Activated CD8-positive, alpha-beta T cell treated with anti-CD3 and anti-CD28 coated beads for 36 hours (primary cell): ENCODE results near the gene ZNF585A. TPM values are rescaled to one million over a fixed set of nuclear protein-coding genes. Genes with fewer than 3 reads are reported as not detected.

ENCODE experiments used
- ATAC-seq: fragments of 200-7000 bp; cut with Tn5 transposase; one replicate; pipeline ENCODE4 v1.10.0; 2021; ENCODE audit warnings: mild to moderate bottlenecking, moderate library complexity
- CTCF ChIA-PET: fragments of 350-600 bp; sonication (Branson Sonifier 250); formaldehyde crosslinking; loops from one replicate; lab custom pipeline; 2021; ENCODE audit warnings: antibody characterized with exemption; lab: Charles Lee
- POLR2A ChIA-PET: fragments of 350-600 bp; sonication (Branson Sonifier 250); formaldehyde crosslinking; loops from one replicate; lab custom pipeline; 2021; ENCODE audit warnings: antibody characterized with exemption; lab: Charles Lee
- DNase-seq: peaks from one replicate; pipeline ENCODE4 v3.0.0-alpha.2; 2020
- H3K27ac Mint-ChIP-seq: one replicate; pipeline ENCODE4 v1.8.0; 2021; ENCODE audit warnings: mild to moderate bottlenecking, mixed read lengths
- H3K27me3 Mint-ChIP-seq: one replicate; pipeline ENCODE4 v1.8.0; 2021; ENCODE audit warnings: mixed read lengths
- H3K36me3 Mint-ChIP-seq: one replicate; pipeline ENCODE4 v1.8.0; 2021; ENCODE audit warnings: low read depth, mixed read lengths
- H3K4me1 Mint-ChIP-seq: one replicate; pipeline ENCODE4 v1.8.0; 2021; ENCODE audit warnings: low read depth, mixed read lengths
- H3K4me3 Mint-ChIP-seq: one replicate; pipeline ENCODE4 v1.8.0; 2021; ENCODE audit warnings: mild to moderate bottlenecking, moderate library complexity, mixed read lengths
- H3K9me3 Mint-ChIP-seq: one replicate; pipeline ENCODE4 v1.8.0; 2021; ENCODE audit warnings: mixed read lengths
- CTCF ChIP-seq: fragments of 200-600 bp; IDR thresholded peaks from one replicate; pipeline ENCODE4 v1.8.0; 2022; ENCODE audit warnings: antibody characterized with exemption, mild to moderate bottlenecking
- intact Hi-C: fragments of 100-400 bp; cut with micrococcal nuclease; formaldehyde crosslinking; loops from one replicate; pipeline ENCODE4 v1.10.0; 2022
- total RNA-seq, 2 experiments: library from RNA; stranded (reverse); gene quantifications; one replicate each; pipeline ENCODE4 v1.2.3, GENCODE V29; 2021

The ZNF585A gene
- total RNA-seq, 2 experiments from 2014 or later: 7.0 to 9.5 TPM

- Mint-ChIP-seq H3K4me1 (no peaks in the 10 kb centered on the region), H3K9me3 (peaks cover 40% of the 10 kb centered on the region), H3K36me3 (peaks cover 81% of the 10 kb centered on the region), H3K27ac (no peak overlapping the region), H3K4me3 (no peak overlapping the region), H3K27me3 (no peaks in the 10 kb centered on the region)
- DNase-seq (no peak), ATAC-seq (no peak)
- CTCF ChIA-PET: no interaction called here
- TF ChIP-seq CTCF: no peak
- POLR2A ChIA-PET: no interaction called here
- intact Hi-C loops: no loop called here
These were observed 6.9 kb downstream of the ZNF585A start for GRCh38 chr19:37165635-37166034.

GRCh38 chr19:37160153-37160552, 12.3 kb downstream of the ZNF585A start:
- Mint-ChIP-seq H3K36me3 (peaks cover 83% of the 10 kb centered on the region), H3K4me3 (no peak overlapping the region), H3K4me1 (no peaks in the 10 kb centered on the region), H3K27ac (no peak overlapping the region), H3K27me3 (no peaks in the 10 kb centered on the region), H3K9me3 (peaks cover 57% of the 10 kb centered on the region)
- no peak for TF ChIP-seq CTCF
- intact Hi-C loops: no loop called here
- ChIA-PET CTCF (no interaction called here), POLR2A (no interaction called here)
- ATAC-seq (no peak), DNase-seq (no peak)

- DNase-seq: no peak
- POLR2A ChIA-PET: no interaction called here
- Mint-ChIP-seq H3K27me3 (no peaks in the 10 kb centered on the region), H3K4me1 (no peaks in the 10 kb centered on the region), H3K27ac (no peak overlapping the region), H3K36me3 (peaks cover 65% of the 10 kb centered on the region), H3K4me3 (no peak overlapping the region), H3K9me3 (peaks cover 59% of the 10 kb centered on the region)
- no peak for ATAC-seq
- intact Hi-C loops: no loop called here
- no peak for TF ChIP-seq CTCF
- CTCF ChIA-PET: no interaction called here
These were observed 24.3 kb downstream of the ZNF585A start for GRCh38 chr19:37148214-37148613.

GRCh38 chr19:37136111-37136510, 36.4 kb downstream of the ZNF585A start:
- DNase-seq: no peak
- Mint-ChIP-seq H3K4me3 (no peak overlapping the region), H3K36me3 (peaks cover 53% of the 10 kb centered on the region), H3K27ac (no peak overlapping the region), H3K9me3 (peaks cover 60% of the 10 kb centered on the region), H3K4me1 (no peaks in the 10 kb centered on the region), H3K27me3 (no peaks in the 10 kb centered on the region)
- ChIA-PET CTCF (no interaction called here), POLR2A (no interaction called here)
- TF ChIP-seq CTCF: no peak
- ATAC-seq: no peak
- intact Hi-C loops: no loop called here

GRCh38 chr19:37128821-37129177, 43.7 kb downstream of the ZNF585A start:
- TF ChIP-seq CTCF: no peak
- ATAC-seq (no peak), DNase-seq (no peak)
- H3K9me3 Mint-ChIP-seq: peaks cover 92% of the 10 kb centered on the region
- no peak overlapping the region for H3K4me3 Mint-ChIP-seq
- H3K27ac Mint-ChIP-seq: no peak overlapping the region
- no peaks in the 10 kb centered on the region for H3K4me1 Mint-ChIP-seq
- ChIA-PET CTCF (no interaction called here), POLR2A (interaction anchor here (1.2 kb wide), 1 partner anchor 441 kb away, joined by 3 read pairs; the partner anchor contains the start of gene ZNF567)
- H3K27me3 Mint-ChIP-seq: no peaks in the 10 kb centered on the region
- intact Hi-C loops: no loop called here
- H3K36me3 Mint-ChIP-seq: peaks cover 89% of the 10 kb centered on the region
